Thoracic aorta (tissue), 2 donors: ENCODE data around the gene SLC27A4. TPM values are rescaled to one million over a fixed set of nuclear protein-coding genes. Genes with fewer than 3 reads are reported as not detected.

Experiments
- ATAC-seq: fragments of 150-250 bp; one replicate; pipeline ENCODE4 v1.8.0; 2017; ENCODE audit warnings: low read depth; ENCODE audit not compliant: insufficient number of reproducible peaks, low FRiP score
- DNase-seq: peaks from one replicate; pipeline ENCODE4 v3.0.0-alpha.2; 2020; ENCODE audit warnings: low spot score
- H3K27ac ChIP-seq, 2 donors: fragments of 200-600 bp; sonication (generic); 1 replicate in 1 of 2; 2 replicates in 1 of 2; pipeline ENCODE4 v1.5.1; 2016; ENCODE audit warnings: mild to moderate bottlenecking in 2 of 2, moderate library complexity in 2 of 2
- H3K27me3 ChIP-seq: fragments of 200-600 bp; sonication (generic); replicated peaks from 2 replicates; pipeline ENCODE4 v1.6.0; 2016; ENCODE audit warnings: mild to moderate bottlenecking; ENCODE audit not compliant: insufficient read depth
- H3K36me3 ChIP-seq: fragments of 200-600 bp; sonication (generic); one replicate; pipeline ENCODE4 v1.5.1; 2016
- H3K4me1 ChIP-seq, 2 donors: fragments of 200-600 bp; sonication (generic); 1 replicate in 1 of 2; 2 replicates in 1 of 2; pipeline versions ENCODE4 v1.5.1 to v1.6.0; 2016; ENCODE audit warnings: low read depth in 2 of 2, mild to moderate bottlenecking in 1 of 2; ENCODE audit not compliant: control insufficient read depth in 1 of 2
- H3K4me3 ChIP-seq: fragments of 200-600 bp; sonication (generic); 2 replicates; pipeline ENCODE4 v1.5.1; 2016; ENCODE audit warnings: mild to moderate bottlenecking
- H3K9me3 ChIP-seq: fragments of 200-600 bp; sonication (generic); 2 replicates; pipeline ENCODE4 v1.5.1; 2016
- CTCF ChIP-seq: fragments of 200-600 bp; sonication (generic); IDR thresholded peaks from one replicate; pipeline ENCODE4 v1.5.1; 2019; ENCODE audit warnings: antibody characterized with exemption
- total RNA-seq, 2 donors: library from RNA; depleted of rRNA; stranded (reverse); fragments of >200 nt; gene quantifications; one replicate each; pipeline versions ENCODE4 v1.1.0 to v1.2.3, GENCODE V29; 2016

SLC27A4 gene
- total RNA-seq, 2 donors from 2014 or later = 20.9 to 36.8 TPM

- H3K36me3 ChIP-seq = no peaks in the 10 kb centered on the region
- peak overlapping the region; percentile 43 to 69 for H3K27ac ChIP-seq
- H3K27me3 ChIP-seq = no peaks in the 10 kb centered on the region
- peak; percentile 87 for TF ChIP-seq CTCF
- H3K4me3 ChIP-seq = peak overlapping the region; percentile 73
- peak; percentile 89 for ATAC-seq
- H3K4me1 ChIP-seq = peaks cover 4 to 18% of the 10 kb centered on the region in 2 donors
- peak; percentile 64 for DNase-seq
- H3K9me3 ChIP-seq = no peaks in the 10 kb centered on the region
Measured at GRCh38 chr9:128361986-128362646, 21.8 kb downstream of the SLC27A4 start.

GRCh38 chr9:128362774-128363173, 22.4 kb downstream of the SLC27A4 start:
- H3K36me3 ChIP-seq = no peaks in the 10 kb centered on the region
- no peak overlapping the region for H3K4me3 ChIP-seq
- no peaks in the 10 kb centered on the region for H3K9me3 ChIP-seq
- ATAC-seq (no peak), DNase-seq (no peak)
- peak overlapping the region in 1 of 2 donors; percentile 4 for H3K27ac ChIP-seq
- no peak for TF ChIP-seq CTCF
- no peaks in the 10 kb centered on the region for H3K27me3 ChIP-seq
- H3K4me1 ChIP-seq = peaks cover 4 to 18% of the 10 kb centered on the region in 2 donors

- no peak for TF ChIP-seq CTCF
- Histone ChIP-seq H3K27me3 (no peaks in the 10 kb centered on the region), H3K36me3 (no peaks in the 10 kb centered on the region), H3K4me3 (peak overlapping the region; percentile 65), H3K4me1 (peaks cover 7 to 24% of the 10 kb centered on the region in 2 donors), H3K9me3 (no peaks in the 10 kb centered on the region), H3K27ac (no peak overlapping the region)
- no peak for ATAC-seq
- DNase-seq = no peak
Measured at GRCh38 chr9:128365525-128365924, 25.2 kb downstream of the SLC27A4 start.

DNA sequence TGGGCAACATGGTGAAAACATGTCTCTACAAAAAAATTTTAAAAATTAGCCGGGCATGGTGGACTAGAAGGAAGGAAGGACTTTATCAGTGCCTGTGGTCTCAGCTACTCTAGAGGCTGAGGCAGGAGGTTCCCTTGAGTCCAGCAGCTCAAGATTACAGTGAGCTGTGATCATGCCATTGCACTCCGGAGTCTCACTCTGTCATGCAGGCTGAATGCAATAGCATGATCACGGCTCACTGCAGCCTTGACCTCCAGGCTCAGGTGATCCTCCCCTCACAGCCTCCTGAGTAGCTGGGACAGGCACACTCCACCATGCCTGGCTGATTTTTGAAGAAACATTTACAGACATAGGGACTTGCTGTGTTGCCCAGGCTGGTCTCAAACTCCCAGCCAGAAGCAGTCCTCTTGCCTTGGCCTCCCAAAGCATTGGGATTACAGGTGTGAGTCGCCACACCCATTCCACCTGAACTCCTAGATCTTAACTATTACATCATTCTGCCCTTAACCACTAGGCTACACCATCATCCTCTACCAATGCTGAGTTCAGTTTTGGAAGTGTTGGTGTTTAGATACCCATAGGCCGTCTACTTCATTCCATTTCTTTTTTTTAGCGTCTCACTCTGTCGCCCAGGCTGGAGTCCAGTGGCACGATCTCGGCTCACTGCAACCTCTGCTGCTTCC, 28.8 kb downstream of the SLC27A4 start:
- DNase-seq (no peak), ATAC-seq (no peak)
- Histone ChIP-seq H3K27me3 (no peaks in the 10 kb centered on the region), H3K27ac (no peak overlapping the region), H3K9me3 (no peaks in the 10 kb centered on the region), H3K36me3 (no peaks in the 10 kb centered on the region), H3K4me3 (no peak overlapping the region), H3K4me1 (peaks cover 16 to 29% of the 10 kb centered on the region in 2 donors)
- TF ChIP-seq CTCF = no peak

GRCh38 chr9:128370367-128370751, 30.0 kb downstream of the SLC27A4 start:
- H3K9me3 ChIP-seq = no peaks in the 10 kb centered on the region

More at GRCh38 chr9:128370367-128370751, 30.0 kb downstream of the SLC27A4 start:
- Histone ChIP-seq H3K36me3 (no peaks in the 10 kb centered on the region), H3K27me3 (no peaks in the 10 kb centered on the region), H3K4me3 (peak overlapping the region; percentile 82), H3K27ac (peak overlapping the region; percentile 78 to 90), H3K4me1 (peaks cover 12 to 20% of the 10 kb centered on the region in 2 donors)
- no peak for TF ChIP-seq CTCF
- DNase-seq = no peak
- ATAC-seq = no peak
